HCT116 (cell line): Measurements from ENCODE around the gene GNAI2. TPM values are rescaled to one million over a fixed set of nuclear protein-coding genes. Genes with fewer than 3 reads are reported as not detected.

ENCODE experiments used
- ATAC-seq: fragments of 200-7000 bp; cut with Tn5 transposase; 2 replicates; pipeline ENCODE4 v1.9.1; 2020; ENCODE audit warnings: mild to moderate bottlenecking, moderate library complexity
- BruUV-seq: library from RNA; stranded (reverse); fragments of 400-500 nt; replicated peaks from 2 replicates; lab custom pipeline; 2021; lab: Mats Ljungman, UMichigan
- CTCF ChIA-PET: fragments of 300-600 bp; sonication (Branson Sonifier 250); formaldehyde crosslinking; loops from one replicate; lab custom pipeline; 2021; ENCODE audit warnings: antibody characterized with exemption; lab: Charles Lee
- POLR2A ChIA-PET: fragments of 300-600, 350-600 bp; sonication (Branson Sonifier 250); formaldehyde crosslinking; loops from one replicate; lab custom pipeline; 2021; ENCODE audit warnings: antibody characterized with exemption; lab: Charles Lee
- RAD21 ChIA-PET, 2 experiments: fragments of 300-600 bp; sonication (Branson Sonifier 250); formaldehyde crosslinking; loops; one replicate each; lab custom pipeline; 2023; ENCODE audit warnings: low total read pairs in 2 of 2; ENCODE audit not compliant: uncharacterized antibody in 2 of 2, unreplicated experiment in 2 of 2, low non-redundant PET in 1 of 2; lab: Charles Lee
- DNase-seq: peaks from one replicate; pipeline ENCODE4 v3.0.0-alpha.2; 2010; ENCODE audit warnings: low read depth, low spot score
- H2AFZ ChIP-seq: fragments of 200-600 bp; shearing (Covaris generic), sonication (generic); 2 replicates; pipeline ENCODE4 v1.6.1; 2017; ENCODE audit warnings: low read depth, mixed run types, mixed read lengths, antibody characterized with exemption, low read length; ENCODE audit not compliant: poor library complexity, severe bottlenecking
- H3K27ac ChIP-seq: 2 replicates; pipeline ENCODE4 v1.5.1; 2012; ENCODE audit warnings: low read depth, low read length
- H3K27me3 ChIP-seq: fragments of 200-600 bp; sonication (generic); 2 replicates; pipeline ENCODE4 v1.6.1; 2016; ENCODE audit warnings: mixed run types, low read length, mixed read lengths; ENCODE audit not compliant: insufficient read depth
- H3K36me3 ChIP-seq, 2 experiments: fragments of 200-500 bp in 1 of 2; fragments of 200-600 bp in 1 of 2; sonication (Bioruptor generic) in 1 of 2; sonication (generic) in 1 of 2; 2 replicates each; pipeline versions ENCODE4 v1.5.1 to v1.6.1; 2014 to 2016; ENCODE audit warnings: low read length in 2 of 2, inconsistent platforms in 1 of 2, mixed read lengths in 1 of 2, mixed run types in 1 of 2; ENCODE audit not compliant: insufficient read depth in 2 of 2, control insufficient read depth in 1 of 2
- H3K4me1 ChIP-seq, 2 experiments: fragments of 200-600 bp in 1 of 2; sonication (generic) in 1 of 2; 2 replicates each; pipeline versions ENCODE4 v1.5.1 to v1.6.1; 2012 to 2017; ENCODE audit warnings: low read length in 2 of 2, inconsistent platforms in 1 of 2, mild to moderate bottlenecking in 1 of 2, mixed read lengths in 1 of 2, mixed run types in 1 of 2, moderate library complexity in 1 of 2; ENCODE audit not compliant: insufficient read depth in 2 of 2, control insufficient read depth in 1 of 2
- H3K4me2 ChIP-seq: fragments of 200-600 bp; sonication (generic); 2 replicates; pipeline ENCODE4 v1.6.1; 2017; ENCODE audit warnings: mixed run types, low read length, mixed read lengths
- H3K4me3 ChIP-seq, 2 experiments: fragments of 200-600 bp in 1 of 2; sonication (generic) in 1 of 2; replicated peaks in 1 of 2; 2 replicates each; pipeline ENCODE4 v1.5.1; 2011 to 2016; ENCODE audit warnings: low read length in 2 of 2, control low read depth in 1 of 2, low read depth in 1 of 2, mild to moderate bottlenecking in 1 of 2, mixed read lengths in 1 of 2, mixed run types in 1 of 2
- H3K79me2 ChIP-seq: fragments of 200-600 bp; sonication (generic); 2 replicates; pipeline ENCODE4 v1.6.1; 2017; ENCODE audit warnings: mild to moderate bottlenecking, mixed run types, low read length, moderate library complexity, mixed read lengths; ENCODE audit not compliant: insufficient read depth
- H3K9ac ChIP-seq: fragments of 200-600 bp; sonication (generic); 2 replicates; pipeline ENCODE4 v1.6.1; 2016; ENCODE audit warnings: low read length, mixed read lengths
- H3K9me2 ChIP-seq: fragments of 200-600 bp; sonication (generic), shearing (Covaris generic); 2 replicates; pipeline ENCODE4 v1.6.1; 2017; ENCODE audit warnings: mixed run types, mild to moderate bottlenecking, moderate library complexity; ENCODE audit not compliant: insufficient read depth
- H3K9me3 ChIP-seq, 2 experiments: fragments of 200-500 bp in 1 of 2; fragments of 200-600 bp in 1 of 2; sonication (Bioruptor generic) in 1 of 2; sonication (generic) in 1 of 2; 2 replicates each; pipeline ENCODE4 v1.6.1; 2014 to 2017; ENCODE audit warnings: low read length in 2 of 2, mixed read lengths in 2 of 2, inconsistent platforms in 1 of 2, low read depth in 1 of 2, mild to moderate bottlenecking in 1 of 2, mixed run types in 1 of 2, moderate library complexity in 1 of 2; ENCODE audit not compliant: control insufficient read depth in 1 of 2, insufficient read depth in 1 of 2
- H4K20me1 ChIP-seq: fragments of 200-600 bp; sonication (generic), shearing (Covaris generic); 2 replicates; pipeline ENCODE4 v1.6.1; 2017; ENCODE audit warnings: mixed run types, mild to moderate bottlenecking, moderate library complexity; ENCODE audit not compliant: insufficient read depth
- ATF3 ChIP-seq: IDR thresholded peaks from 2 replicates; pipeline ENCODE4 v1.6.1; 2012
- CBX3 ChIP-seq: IDR thresholded peaks from 2 replicates; pipeline ENCODE4 v1.6.1; 2012; ENCODE audit warnings: low read depth
- CTCF ChIP-seq, 3 experiments: fragments of 200-600 bp in 1 of 3; sonication (generic) in 1 of 3; IDR thresholded peaks in 2 of 3; conservative IDR thresholded peaks in 1 of 3; 2 replicates each; pipeline ENCODE4 v1.5.1; 2012 to 2017; ENCODE audit warnings: low read depth in 2 of 3, low read length in 2 of 3, antibody characterized with exemption in 1 of 3, borderline replicate concordance in 1 of 3, control low read depth in 1 of 3, mild to moderate bottlenecking in 1 of 3, mixed read lengths in 1 of 3, mixed run types in 1 of 3, moderate library complexity in 1 of 3; ENCODE audit not compliant: insufficient read depth in 1 of 3
- EGR1 ChIP-seq: IDR thresholded peaks from 2 replicates; pipeline ENCODE4 v1.6.1; 2012; ENCODE audit warnings: low read depth
- ELF1 ChIP-seq: IDR thresholded peaks from 2 replicates; pipeline ENCODE4 v1.6.1; 2012; ENCODE audit warnings: low read depth, borderline replicate concordance
- EZH2 ChIP-seq: fragments of 200-600 bp; sonication (generic); IDR thresholded peaks from 2 replicates; pipeline ENCODE4 v1.6.1; 2017; ENCODE audit warnings: antibody characterized with exemption, mixed run types
- FOSL1 ChIP-seq: IDR thresholded peaks from 2 replicates; pipeline ENCODE4 v1.6.1; 2012; ENCODE audit warnings: low read depth
- JUND ChIP-seq: IDR thresholded peaks from 2 replicates; pipeline ENCODE4 v1.6.1; 2012
- MAX ChIP-seq: IDR thresholded peaks from 2 replicates; pipeline ENCODE4 v1.6.1; 2012
- POLR2A ChIP-seq: IDR thresholded peaks from 2 replicates; pipeline ENCODE4 v1.7.0; 2011; ENCODE audit warnings: borderline replicate concordance; ENCODE audit not compliant: insufficient read depth, insufficient read length; ENCODE audit errors: extremely low read depth
- POLR2AphosphoS5 ChIP-seq: IDR thresholded peaks from 2 replicates; pipeline ENCODE4 v1.6.1; 2011; ENCODE audit warnings: mild to moderate bottlenecking, low read depth, low read length, moderate library complexity
- RAD21 ChIP-seq: IDR thresholded peaks from 2 replicates; pipeline ENCODE4 v1.6.1; 2012; ENCODE audit warnings: low read depth, mild to moderate bottlenecking
- REST ChIP-seq: IDR thresholded peaks from 2 replicates; pipeline ENCODE4 v1.6.1; 2012; ENCODE audit warnings: low read depth
- SIN3A ChIP-seq: IDR thresholded peaks from 2 replicates; pipeline ENCODE4 v1.6.1; 2012; ENCODE audit warnings: low read depth
- TCF7L2 ChIP-seq: IDR thresholded peaks from 2 replicates; pipeline ENCODE4 v1.7.0; 2011; ENCODE audit warnings: borderline replicate concordance, inconsistent platforms; ENCODE audit not compliant: insufficient read depth, insufficient read length; ENCODE audit errors: extremely low read depth
- YY1 ChIP-seq: IDR thresholded peaks from 2 replicates; pipeline ENCODE4 v1.6.1; 2011; ENCODE audit warnings: low read length, low read depth, moderate library complexity, mild to moderate bottlenecking; ENCODE audit not compliant: insufficient replicate concordance; ENCODE audit errors: extremely low read depth
- ZBTB33 ChIP-seq: IDR thresholded peaks from 2 replicates; pipeline ENCODE4 v1.6.1; 2011; ENCODE audit warnings: mild to moderate bottlenecking, low read length, moderate library complexity; ENCODE audit not compliant: insufficient replicate concordance; ENCODE audit errors: extremely low read depth
- ZFX ChIP-seq: fragments of 450-650 bp; IDR thresholded peaks from 2 replicates; pipeline ENCODE4 v1.6.1; 2017
- ZNF274 ChIP-seq: fragments of 200-500 bp; sonication (Bioruptor generic); IDR thresholded peaks from 2 replicates; pipeline ENCODE4 v1.6.1; 2014; ENCODE audit warnings: mild to moderate bottlenecking, low read depth, low read length, inconsistent platforms
- intact Hi-C: fragments of 100-400 bp; cut with micrococcal nuclease; formaldehyde crosslinking; loops from 2 replicates; pipeline ENCODE4 v1.10.0; 2022
- total RNA-seq: library from RNA; stranded (reverse); gene quantifications from one replicate; pipeline ENCODE4 v1.2.1, GENCODE V29; 2021; ENCODE audit not compliant: unreplicated experiment

Gene GNAI2
- total RNA-seq, 1 experiment from 2014 or later: 170 TPM

GRCh38 chr3:50187750-50188149 is 48.3 kb upstream of the GNAI2 start:
- peaks cover 0 to 7% of the 10 kb centered on the region in 2 experiments; a peak in 2 of 4 replicates for H3K4me1 ChIP-seq
- H3K27ac ChIP-seq: no peak overlapping the region
- no peak overlapping the region for H3K4me2 ChIP-seq
- H4K20me1 ChIP-seq: no peaks in the 10 kb centered on the region
- no peaks in the 10 kb centered on the region for H3K9me2 ChIP-seq
- ChIA-PET RAD21 (no interaction called here), POLR2A (no interaction called here), CTCF (interaction anchor here (3.1 kb wide), 1 partner anchor 68 kb away, joined by 13 read pairs; no protein-coding TSS in a partner anchor)
- H3K9ac ChIP-seq: no peak overlapping the region
- TF ChIP-seq ZNF274: no peak
- TF ChIP-seq REST: no peak
- no peak for TF ChIP-seq ELF1
- TF ChIP-seq EZH2: no peak
- no peak for TF ChIP-seq POLR2AphosphoS5
- no peak for TF ChIP-seq YY1
- no peak for TF ChIP-seq SIN3A
- TF ChIP-seq TCF7L2: no peak
- TF ChIP-seq RAD21: no peak
- TF ChIP-seq MAX: no peak
- no peak for TF ChIP-seq FOSL1
- no peak for TF ChIP-seq ZBTB33
- no peak for TF ChIP-seq ZFX
- TF ChIP-seq JUND: no peak
- TF ChIP-seq EGR1: no peak
- no peak for TF ChIP-seq POLR2A
- no peak for TF ChIP-seq ATF3
- TF ChIP-seq CTCF (IDR thresholded peaks at IDR 0.05 in 2 of 3, conservative IDR thresholded peaks at IDR 0.05 in 1 of 3; ENCODE audit: borderline replicate concordance in 1 of 3, insufficient read depth in 1 of 3, low read depth in 2 of 3, low read length in 2 of 3): no peak
- no peak for TF ChIP-seq CBX3
- no TSS peak for BruUV-seq
- no peaks in the 10 kb centered on the region; a peak in 1 of 4 replicates for H3K36me3 ChIP-seq
- H3K27me3 ChIP-seq: no peaks in the 10 kb centered on the region
- no peak overlapping the region for H3K4me3 ChIP-seq
- DNase-seq: no peak
- no peaks in the 10 kb centered on the region for H3K79me2 ChIP-seq
- no peak for ATAC-seq
- intact Hi-C loops: no loop called here
- no peaks in the 10 kb centered on the region for H3K9me3 ChIP-seq
- no peak overlapping the region for H2AFZ ChIP-seq
